DND-41 (cell line): Measurements from ENCODE around the gene TENT5C.

Source experiments
- ATAC-seq: fragments of 200-7000 bp; cut with Tn5 transposase; 3 replicates; pipeline ENCODE4 v1.9.1; 2021; ENCODE audit warnings: low read depth; ENCODE audit not compliant: insufficient read depth
- DNase-seq: peaks from one replicate; pipeline ENCODE4 v3.0.0-alpha.2; 2020
- H2AFZ ChIP-seq: 2 replicates; pipeline ENCODE4 v1.6.0; 2012; ENCODE audit warnings: low read depth, low read length
- H3K27ac ChIP-seq: 2 replicates; pipeline ENCODE4 v1.5.1; 2012; ENCODE audit warnings: low read length, inconsistent platforms
- H3K27me3 ChIP-seq: fragments of 200-600 bp; sonication (generic); 2 replicates; pipeline ENCODE4 v1.6.0; 2012; ENCODE audit warnings: low read length, mild to moderate bottlenecking, inconsistent platforms; ENCODE audit not compliant: insufficient read depth, poor library complexity
- H3K36me3 ChIP-seq: 2 replicates; pipeline ENCODE4 v1.5.1; 2012; ENCODE audit warnings: low read length, inconsistent platforms; ENCODE audit not compliant: insufficient read depth
- H3K4me1 ChIP-seq: 2 replicates; pipeline ENCODE4 v1.5.1; 2012; ENCODE audit warnings: mild to moderate bottlenecking, low read length; ENCODE audit not compliant: insufficient read depth
- H3K4me2 ChIP-seq: 2 replicates; pipeline ENCODE4 v1.6.0; 2012; ENCODE audit warnings: mild to moderate bottlenecking, moderate library complexity, low read length, inconsistent platforms; ENCODE audit not compliant: insufficient read depth
- H3K4me3 ChIP-seq, 2 experiments: fragments of 200-600 bp in 1 of 2; shearing (Covaris generic) in 1 of 2; 2 replicates each; pipeline ENCODE4 v1.5.1; 2012 to 2016; ENCODE audit warnings: inconsistent platforms in 2 of 2, low read length in 2 of 2, mild to moderate bottlenecking in 2 of 2, low read depth in 1 of 2, moderate library complexity in 1 of 2
- H3K79me2 ChIP-seq: 2 replicates; pipeline ENCODE4 v1.6.0; 2012; ENCODE audit warnings: low read length, inconsistent platforms; ENCODE audit not compliant: insufficient read depth
- H3K9ac ChIP-seq: 2 replicates; pipeline ENCODE4 v1.6.0; 2012; ENCODE audit warnings: low read depth, mild to moderate bottlenecking, inconsistent platforms, low read length, moderate library complexity
- H3K9me3 ChIP-seq: 2 replicates; pipeline ENCODE4 v1.5.1; 2012; ENCODE audit warnings: low read length, moderate library complexity, mild to moderate bottlenecking, inconsistent platforms; ENCODE audit not compliant: insufficient read depth, severe bottlenecking
- H4K20me1 ChIP-seq: 2 replicates; pipeline ENCODE4 v1.6.0; 2012; ENCODE audit warnings: low read length; ENCODE audit not compliant: insufficient read depth
- EZH2 ChIP-seq: IDR thresholded peaks from 3 replicates; pipeline ENCODE4 v1.6.1; 2012; ENCODE audit warnings: borderline replicate concordance, low read depth, mild to moderate bottlenecking, moderate library complexity, low read length, inconsistent platforms; ENCODE audit not compliant: severe bottlenecking
- TF ChIP-seq, protein P1 (sequence below): IDR thresholded peaks from 2 replicates; pipeline ENCODE4 v1.5.1; 2012; ENCODE audit warnings: borderline replicate concordance, low read length, moderate library complexity, mild to moderate bottlenecking; ENCODE audit not compliant: poor library complexity, severe bottlenecking; ENCODE audit errors: extremely low read depth

The TENT5C gene

DNA sequence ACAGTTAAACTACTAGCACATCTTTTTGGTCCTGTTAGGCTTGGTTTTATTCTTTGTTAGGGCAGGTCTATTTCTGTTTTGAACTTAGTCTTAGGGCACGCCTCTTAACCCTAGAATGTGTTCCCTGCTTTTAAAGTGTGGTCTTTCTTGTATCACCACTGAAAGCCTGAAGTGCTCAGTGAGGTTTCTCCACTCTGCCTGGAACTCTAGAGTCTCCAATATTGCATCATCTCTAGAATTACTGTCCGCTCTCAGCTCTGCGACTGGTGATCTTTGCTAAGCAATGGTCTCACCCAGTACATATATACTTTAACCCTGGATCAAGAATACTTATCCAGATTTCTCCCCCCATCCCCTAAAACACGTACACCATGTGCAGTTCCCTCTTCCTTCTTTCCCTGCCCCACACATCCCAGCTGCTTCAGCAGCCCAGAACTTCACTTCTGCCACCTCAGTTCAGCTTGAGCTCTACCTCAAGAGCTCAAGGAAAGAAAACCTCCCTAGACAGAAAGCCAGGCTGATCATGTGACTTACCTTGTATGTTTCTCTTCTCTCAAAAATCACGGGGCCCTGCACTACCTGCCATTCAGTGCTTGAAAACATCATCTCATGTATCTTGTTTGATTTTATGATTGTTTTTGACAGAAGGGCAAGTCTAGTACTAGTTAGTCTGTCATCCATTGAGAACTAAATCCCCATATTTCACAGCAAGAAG is 59.9 kb downstream of the TENT5C start:
- ATAC-seq: no peak
- no peak overlapping the region for H2AFZ ChIP-seq
- no peaks in the 10 kb centered on the region for H3K79me2 ChIP-seq
- no peaks in the 10 kb centered on the region for H3K9me3 ChIP-seq
- no peaks in the 10 kb centered on the region for H3K27me3 ChIP-seq
- H4K20me1 ChIP-seq: no peaks in the 10 kb centered on the region
- H3K4me1 ChIP-seq: peaks cover 28% of the 10 kb centered on the region
- H3K27ac ChIP-seq: no peak overlapping the region
- no peak overlapping the region for H3K4me2 ChIP-seq
- H3K36me3 ChIP-seq: no peaks in the 10 kb centered on the region
- no peak overlapping the region for H3K4me3 ChIP-seq
- TF ChIP-seq, protein P1, sequence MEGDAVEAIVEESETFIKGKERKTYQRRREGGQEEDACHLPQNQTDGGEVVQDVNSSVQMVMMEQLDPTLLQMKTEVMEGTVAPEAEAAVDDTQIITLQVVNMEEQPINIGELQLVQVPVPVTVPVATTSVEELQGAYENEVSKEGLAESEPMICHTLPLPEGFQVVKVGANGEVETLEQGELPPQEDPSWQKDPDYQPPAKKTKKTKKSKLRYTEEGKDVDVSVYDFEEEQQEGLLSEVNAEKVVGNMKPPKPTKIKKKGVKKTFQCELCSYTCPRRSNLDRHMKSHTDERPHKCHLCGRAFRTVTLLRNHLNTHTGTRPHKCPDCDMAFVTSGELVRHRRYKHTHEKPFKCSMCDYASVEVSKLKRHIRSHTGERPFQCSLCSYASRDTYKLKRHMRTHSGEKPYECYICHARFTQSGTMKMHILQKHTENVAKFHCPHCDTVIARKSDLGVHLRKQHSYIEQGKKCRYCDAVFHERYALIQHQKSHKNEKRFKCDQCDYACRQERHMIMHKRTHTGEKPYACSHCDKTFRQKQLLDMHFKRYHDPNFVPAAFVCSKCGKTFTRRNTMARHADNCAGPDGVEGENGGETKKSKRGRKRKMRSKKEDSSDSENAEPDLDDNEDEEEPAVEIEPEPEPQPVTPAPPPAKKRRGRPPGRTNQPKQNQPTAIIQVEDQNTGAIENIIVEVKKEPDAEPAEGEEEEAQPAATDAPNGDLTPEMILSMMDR: no peak
- no peak for TF ChIP-seq EZH2
- H3K9ac ChIP-seq: no peak overlapping the region
- DNase-seq: no peak

DNA sequence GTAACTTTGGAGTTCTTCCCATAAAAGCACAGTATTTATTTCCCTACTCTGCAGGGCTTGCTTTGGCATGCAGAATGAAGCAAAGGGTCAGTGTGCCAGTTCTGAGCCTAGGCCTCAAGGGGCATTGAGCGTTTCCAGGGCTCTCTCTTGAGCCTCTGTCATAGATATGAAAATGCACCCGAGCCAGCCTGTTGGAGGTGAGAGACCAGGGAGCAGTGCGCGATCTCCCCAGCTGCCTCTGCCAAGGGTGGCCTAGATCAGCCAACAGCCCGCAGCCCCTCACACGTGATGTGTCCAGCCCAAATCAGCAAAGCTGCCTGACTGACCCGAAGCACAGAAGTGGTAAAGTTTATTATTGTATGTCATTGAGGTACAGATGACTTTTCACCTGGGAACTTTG is 63.7 kb downstream of the TENT5C start:
- H3K4me1 ChIP-seq: peaks cover 7% of the 10 kb centered on the region
- H3K79me2 ChIP-seq: no peaks in the 10 kb centered on the region
- H3K36me3 ChIP-seq: no peaks in the 10 kb centered on the region
- no peak overlapping the region for H3K9ac ChIP-seq
- no peak overlapping the region for H3K4me2 ChIP-seq
- TF ChIP-seq, protein P1: no peak
- TF ChIP-seq EZH2: no peak
- DNase-seq: no peak
- H3K4me3 ChIP-seq: no peak overlapping the region
- no peak for ATAC-seq
- H2AFZ ChIP-seq: no peak overlapping the region
- H3K27ac ChIP-seq: no peak overlapping the region
- H4K20me1 ChIP-seq: no peaks in the 10 kb centered on the region
- H3K27me3 ChIP-seq: no peaks in the 10 kb centered on the region
- H3K9me3 ChIP-seq: no peaks in the 10 kb centered on the region

DNA sequence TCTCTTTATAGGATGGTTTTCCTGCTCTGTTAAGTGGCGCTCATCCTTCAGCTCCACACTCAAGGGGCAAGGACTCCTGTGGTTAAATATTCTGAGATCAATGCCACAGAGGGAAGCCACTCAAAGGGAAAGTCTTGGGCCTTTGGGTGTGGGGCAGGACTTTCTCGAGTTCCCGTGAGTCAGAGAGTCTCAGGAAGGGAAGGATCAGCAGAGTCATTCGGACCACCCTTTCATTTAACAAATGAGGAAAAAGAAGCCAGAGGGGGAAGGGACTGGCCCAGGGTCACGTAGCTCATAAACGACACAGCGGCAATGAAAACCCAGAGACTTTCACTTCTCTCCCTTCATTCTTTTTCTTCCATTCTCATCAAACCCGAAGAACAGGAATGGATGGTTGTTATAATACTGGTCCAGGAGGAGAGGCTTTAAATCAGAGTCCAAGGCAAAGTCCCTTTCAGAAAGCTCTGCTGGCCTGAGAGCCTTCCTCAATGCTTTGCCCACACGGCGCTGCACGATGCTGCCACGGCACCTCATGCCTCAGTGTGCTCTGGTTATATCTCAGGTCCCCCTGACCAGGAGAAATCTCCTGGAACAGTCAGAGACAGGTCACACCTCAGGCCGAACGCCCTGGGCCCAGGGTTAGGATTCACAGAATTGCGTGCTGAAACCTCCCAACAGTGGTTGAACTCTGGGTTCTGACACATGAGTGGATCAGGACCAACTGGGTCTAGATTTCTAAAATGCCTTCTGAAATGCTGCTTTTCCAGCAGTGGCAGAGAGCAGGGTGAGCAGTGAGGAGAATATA is 65.3 kb downstream of the TENT5C start:
- H4K20me1 ChIP-seq: no peaks in the 10 kb centered on the region
- H3K27me3 ChIP-seq: no peaks in the 10 kb centered on the region
- H3K4me1 ChIP-seq: no peaks in the 10 kb centered on the region
- TF ChIP-seq, protein P1: no peak
- TF ChIP-seq EZH2: no peak
- no peaks in the 10 kb centered on the region for H3K9me3 ChIP-seq
- no peaks in the 10 kb centered on the region for H3K79me2 ChIP-seq
- no peak for ATAC-seq
- no peak for DNase-seq
- no peak overlapping the region for H3K4me2 ChIP-seq
- no peaks in the 10 kb centered on the region for H3K36me3 ChIP-seq
- no peak overlapping the region for H3K9ac ChIP-seq
- no peak overlapping the region for H3K4me3 ChIP-seq
- H3K27ac ChIP-seq: no peak overlapping the region
- no peak overlapping the region for H2AFZ ChIP-seq
